ENCODE data around the gene ADAM10.

DNA sequence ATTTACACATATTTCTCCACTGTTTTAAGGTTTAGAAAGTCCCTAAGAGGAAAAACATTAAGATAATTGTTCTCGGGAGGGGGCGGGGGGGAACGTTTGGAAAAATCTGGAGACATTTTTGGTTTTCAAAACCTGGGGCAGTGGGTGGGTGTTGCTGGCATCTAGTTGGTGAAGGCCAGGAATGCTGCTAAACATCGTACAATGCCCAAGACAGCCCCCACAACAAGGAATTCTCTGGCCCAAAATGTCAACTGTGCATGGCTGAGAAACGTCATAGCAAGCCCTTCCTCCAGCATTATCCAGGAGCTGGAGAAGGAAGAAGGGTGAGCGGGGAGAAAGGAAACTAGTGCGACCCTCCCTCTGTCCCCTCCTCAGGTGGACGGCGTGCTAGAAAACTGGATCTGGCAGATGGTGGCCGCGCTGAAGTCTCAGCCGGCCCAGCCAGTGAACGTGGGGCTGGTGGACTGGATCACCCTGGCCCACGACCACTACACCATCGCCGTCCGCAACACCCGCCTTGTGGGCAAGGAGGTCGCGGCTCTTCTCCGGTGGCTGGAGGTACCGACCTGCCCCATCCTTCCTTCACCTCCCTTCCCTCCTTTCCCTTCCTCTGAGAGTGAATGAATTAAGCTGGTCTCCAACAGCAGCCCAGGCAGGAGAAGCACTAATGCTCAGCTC lies 208.0 kb downstream of the ADAM10 start:
- TF ChIP-seq, protein P1, sequence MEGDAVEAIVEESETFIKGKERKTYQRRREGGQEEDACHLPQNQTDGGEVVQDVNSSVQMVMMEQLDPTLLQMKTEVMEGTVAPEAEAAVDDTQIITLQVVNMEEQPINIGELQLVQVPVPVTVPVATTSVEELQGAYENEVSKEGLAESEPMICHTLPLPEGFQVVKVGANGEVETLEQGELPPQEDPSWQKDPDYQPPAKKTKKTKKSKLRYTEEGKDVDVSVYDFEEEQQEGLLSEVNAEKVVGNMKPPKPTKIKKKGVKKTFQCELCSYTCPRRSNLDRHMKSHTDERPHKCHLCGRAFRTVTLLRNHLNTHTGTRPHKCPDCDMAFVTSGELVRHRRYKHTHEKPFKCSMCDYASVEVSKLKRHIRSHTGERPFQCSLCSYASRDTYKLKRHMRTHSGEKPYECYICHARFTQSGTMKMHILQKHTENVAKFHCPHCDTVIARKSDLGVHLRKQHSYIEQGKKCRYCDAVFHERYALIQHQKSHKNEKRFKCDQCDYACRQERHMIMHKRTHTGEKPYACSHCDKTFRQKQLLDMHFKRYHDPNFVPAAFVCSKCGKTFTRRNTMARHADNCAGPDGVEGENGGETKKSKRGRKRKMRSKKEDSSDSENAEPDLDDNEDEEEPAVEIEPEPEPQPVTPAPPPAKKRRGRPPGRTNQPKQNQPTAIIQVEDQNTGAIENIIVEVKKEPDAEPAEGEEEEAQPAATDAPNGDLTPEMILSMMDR (optimal IDR thresholded peaks at IDR 0.05 in 1 of 3, IDR thresholded peaks at IDR 0.05 in 1 of 3, conservative IDR thresholded peaks at IDR 0.05 in 1 of 3; ENCODE audit: extremely low read depth in 1 of 3, insufficient read depth in 2 of 3, low read length in 3 of 3), result no peak
- no peak for TF ChIP-seq EZH2 (IDR thresholded peaks at IDR 0.05; ENCODE audit: low read length)
